Loucy (cell line): ENCODE results near the gene TMEM178B.

Experiments
- H2AFZ ChIP-seq: fragments of 200-600 bp; sonication (generic); 2 replicates; pipeline ENCODE4 v1.6.0; 2016; ENCODE audit warnings: antibody characterized with exemption, mild to moderate bottlenecking, low read length, moderate library complexity
- H3F3A ChIP-seq: fragments of 200-600 bp; 2 replicates; pipeline ENCODE4 v1.6.0; 2016; ENCODE audit warnings: antibody characterized with exemption, low read depth, mild to moderate bottlenecking
- H3K27me3 ChIP-seq: fragments of 200-600 bp; sonication (generic); 2 replicates; pipeline ENCODE4 v1.6.1; 2014; ENCODE audit warnings: low read length, mild to moderate bottlenecking; ENCODE audit not compliant: insufficient read depth, poor library complexity, severe bottlenecking
- H3K36me3 ChIP-seq: fragments of 200-600 bp; sonication (generic); 2 replicates; pipeline ENCODE4 v1.6.1; 2016; ENCODE audit warnings: low read length; ENCODE audit not compliant: insufficient read depth
- H3K4me1 ChIP-seq: fragments of 200-600 bp; sonication (generic); 2 replicates; pipeline ENCODE4 v1.5.1; 2014; ENCODE audit warnings: low read length, mild to moderate bottlenecking; ENCODE audit not compliant: insufficient read depth, poor library complexity, severe bottlenecking
- H3K4me2 ChIP-seq: fragments of 200-600 bp; sonication (generic); 2 replicates; pipeline ENCODE4 v1.6.0; 2014; ENCODE audit warnings: antibody characterized with exemption, low read length, low read depth, mild to moderate bottlenecking; ENCODE audit not compliant: poor library complexity, severe bottlenecking
- H3K4me3 ChIP-seq: fragments of 200-600 bp; sonication (generic); 2 replicates; pipeline ENCODE4 v1.5.1; 2014; ENCODE audit warnings: low read length, mild to moderate bottlenecking, mixed read lengths; ENCODE audit not compliant: poor library complexity, severe bottlenecking
- H3K79me2 ChIP-seq: fragments of 200-600 bp; sonication (generic); 2 replicates; pipeline ENCODE4 v1.6.1; 2014; ENCODE audit warnings: low read length; ENCODE audit not compliant: insufficient read depth
- H3K9ac ChIP-seq: fragments of 200-600 bp; sonication (generic); 2 replicates; pipeline ENCODE4 v1.6.0; 2014; ENCODE audit warnings: mild to moderate bottlenecking, low read depth, low read length, moderate library complexity; ENCODE audit not compliant: poor library complexity, severe bottlenecking
- H3K9me2 ChIP-seq: fragments of 200-600 bp; sonication (generic); replicated peaks from 2 replicates; pipeline ENCODE4 v1.6.1; 2016; ENCODE audit warnings: low read depth, low read length, mixed read lengths
- H3K9me3 ChIP-seq: fragments of 200-600 bp; sonication (generic); 2 replicates; pipeline ENCODE4 v1.6.1; 2014; ENCODE audit warnings: mild to moderate bottlenecking, antibody characterized with exemption, low read length, low read depth; ENCODE audit not compliant: insufficient read depth
- H4K20me1 ChIP-seq: fragments of 200-600 bp; sonication (generic); 2 replicates; pipeline ENCODE4 v1.6.0; 2014; ENCODE audit warnings: antibody characterized with exemption, low read length, mild to moderate bottlenecking; ENCODE audit not compliant: insufficient read depth, poor library complexity, severe bottlenecking
- CTCF ChIP-seq: fragments of 200-600 bp; sonication (generic); conservative IDR thresholded peaks from 2 replicates; pipeline ENCODE4 v1.5.1; 2014; ENCODE audit warnings: mild to moderate bottlenecking, antibody characterized with exemption, low read length
- EZH2phosphoT487 ChIP-seq: fragments of 200-600 bp; IDR thresholded peaks from 2 replicates; pipeline ENCODE4 v1.6.1; 2018; ENCODE audit warnings: antibody characterized with exemption, mild to moderate bottlenecking, moderate library complexity, borderline replicate concordance

Gene TMEM178B

GRCh38 chr7:141281311-141281710, 207.4 kb downstream of the TMEM178B start:
- no peaks in the 10 kb centered on the region for H4K20me1 ChIP-seq
- H3K9me2 ChIP-seq, result no peaks in the 10 kb centered on the region
- no peak overlapping the region for H2AFZ ChIP-seq
- H3K4me3 ChIP-seq, result no peak overlapping the region
- TF ChIP-seq EZH2phosphoT487, result no peak
- TF ChIP-seq CTCF, result no peak
- no peaks in the 10 kb centered on the region for H3K79me2 ChIP-seq
- H3K27me3 ChIP-seq, result no peaks in the 10 kb centered on the region
- no peaks in the 10 kb centered on the region for H3K36me3 ChIP-seq
- H3K4me2 ChIP-seq, result no peak overlapping the region
- H3K9me3 ChIP-seq, result no peaks in the 10 kb centered on the region
- H3F3A ChIP-seq, result no peaks in the 10 kb centered on the region
- H3K4me1 ChIP-seq, result no peaks in the 10 kb centered on the region
- H3K9ac ChIP-seq, result no peak overlapping the region

- H3K9ac ChIP-seq, result no peak overlapping the region
- H3K27me3 ChIP-seq, result no peaks in the 10 kb centered on the region
- H3K4me1 ChIP-seq, result no peaks in the 10 kb centered on the region
Observed at GRCh38 chr7:141286522-141286921, 212.7 kb downstream of the TMEM178B start.

GRCh38 chr7:141287936-141288335, 214.1 kb downstream of the TMEM178B start:
- H3K9ac ChIP-seq, result no peak overlapping the region
- H3K79me2 ChIP-seq, result no peaks in the 10 kb centered on the region
- TF ChIP-seq EZH2phosphoT487 (no peak), CTCF (no peak)
- no peak overlapping the region for H2AFZ ChIP-seq
- no peak overlapping the region for H3K4me3 ChIP-seq
- H3F3A ChIP-seq, result no peaks in the 10 kb centered on the region
- no peak overlapping the region for H3K4me2 ChIP-seq
- no peaks in the 10 kb centered on the region for H3K9me3 ChIP-seq
- no peaks in the 10 kb centered on the region for H3K27me3 ChIP-seq
- H4K20me1 ChIP-seq, result no peaks in the 10 kb centered on the region
- no peaks in the 10 kb centered on the region for H3K36me3 ChIP-seq
- no peaks in the 10 kb centered on the region for H3K4me1 ChIP-seq
- H3K9me2 ChIP-seq, result no peaks in the 10 kb centered on the region

More at GRCh38 chr7:141286522-141286921, 212.7 kb downstream of the TMEM178B start:
- no peak for TF ChIP-seq CTCF
- no peak for TF ChIP-seq EZH2phosphoT487
- Histone ChIP-seq H3F3A (no peaks in the 10 kb centered on the region), H3K9me2 (no peaks in the 10 kb centered on the region), H4K20me1 (no peaks in the 10 kb centered on the region), H3K9me3 (no peaks in the 10 kb centered on the region), H3K4me3 (no peak overlapping the region), H2AFZ (no peak overlapping the region), H3K79me2 (no peaks in the 10 kb centered on the region), H3K36me3 (no peaks in the 10 kb centered on the region), H3K4me2 (no peak overlapping the region)
